HUDEP-2 (cell line): Measurements from ENCODE around the gene TCF21.
A peak's percentile ranks its signal among the peaks of the same experiment; 100 is the strongest.

Source experiments
- DNase-seq, 76 experiments: peaks; one replicate each; lab custom pipeline; 2025; ENCODE audit not compliant: unreplicated experiment in 76 of 76; lab: John Stamatoyannopoulos, UW

Gene TCF21

DNA sequence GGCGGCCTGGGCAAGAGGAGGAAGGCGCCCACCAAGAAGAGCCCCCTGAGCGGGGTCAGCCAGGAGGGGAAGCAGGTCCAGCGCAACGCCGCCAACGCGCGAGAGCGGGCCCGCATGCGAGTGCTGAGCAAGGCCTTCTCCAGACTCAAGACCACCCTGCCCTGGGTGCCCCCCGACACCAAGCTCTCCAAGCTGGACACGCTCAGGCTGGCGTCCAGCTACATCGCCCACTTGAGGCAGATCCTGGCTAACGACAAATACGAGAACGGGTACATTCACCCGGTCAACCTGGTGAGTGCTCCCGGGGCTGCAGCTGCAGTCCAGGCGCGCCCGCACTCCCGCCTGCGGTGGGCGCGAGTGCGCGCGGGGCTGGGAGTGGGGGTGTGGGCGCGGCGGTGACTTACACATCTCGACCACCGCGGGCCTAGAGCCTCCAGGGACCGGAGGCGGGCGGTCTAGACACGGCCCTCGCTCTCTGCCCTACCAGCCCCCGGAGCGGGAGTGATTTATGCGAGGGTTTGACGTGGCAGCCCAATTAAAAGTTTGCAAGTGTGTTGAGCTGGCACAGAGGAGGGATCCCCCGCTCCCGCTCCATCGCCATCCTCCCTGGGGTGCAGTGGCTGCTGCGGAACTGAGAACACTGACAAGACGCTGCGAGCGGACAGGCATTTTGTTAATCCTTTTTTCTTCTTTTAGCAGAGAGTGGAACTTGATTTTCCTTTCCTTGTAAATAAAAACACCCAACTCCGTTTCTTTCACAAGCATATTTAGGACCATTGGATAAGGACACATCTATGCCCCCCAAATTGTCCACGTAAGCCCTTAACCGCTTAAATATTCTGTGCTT is 867 bp downstream of the TCF21 start:
- no peak for DNase-seq

DNA sequence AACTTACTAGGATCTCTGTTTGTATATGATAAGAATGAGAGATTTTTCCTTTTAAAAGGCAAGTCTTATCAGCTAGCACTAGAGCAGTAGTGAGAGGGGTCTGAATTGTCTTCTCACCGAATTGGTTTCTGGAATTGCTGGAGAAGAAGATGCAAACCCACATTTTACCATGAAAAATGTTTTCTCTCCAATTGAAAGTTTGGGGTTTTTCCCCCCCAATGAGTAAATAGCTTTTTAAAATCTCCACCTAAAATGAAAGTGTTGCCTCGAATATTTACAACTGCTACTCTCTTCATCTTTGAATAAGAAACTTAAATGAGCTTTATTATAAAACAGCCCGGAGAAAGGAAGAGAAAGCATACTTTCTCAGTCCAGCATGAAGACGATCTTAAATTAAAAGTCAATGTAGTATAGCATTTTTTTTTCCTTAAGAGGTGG is 1.8 kb downstream of the TCF21 start:
- DNase-seq = no peak

- peak in 3 of 76 experiments; percentile 4 to 17 (median 7) for DNase-seq
These were observed 2.4 kb downstream of the TCF21 start for GRCh38 chr6:133891149-133891926.

DNA sequence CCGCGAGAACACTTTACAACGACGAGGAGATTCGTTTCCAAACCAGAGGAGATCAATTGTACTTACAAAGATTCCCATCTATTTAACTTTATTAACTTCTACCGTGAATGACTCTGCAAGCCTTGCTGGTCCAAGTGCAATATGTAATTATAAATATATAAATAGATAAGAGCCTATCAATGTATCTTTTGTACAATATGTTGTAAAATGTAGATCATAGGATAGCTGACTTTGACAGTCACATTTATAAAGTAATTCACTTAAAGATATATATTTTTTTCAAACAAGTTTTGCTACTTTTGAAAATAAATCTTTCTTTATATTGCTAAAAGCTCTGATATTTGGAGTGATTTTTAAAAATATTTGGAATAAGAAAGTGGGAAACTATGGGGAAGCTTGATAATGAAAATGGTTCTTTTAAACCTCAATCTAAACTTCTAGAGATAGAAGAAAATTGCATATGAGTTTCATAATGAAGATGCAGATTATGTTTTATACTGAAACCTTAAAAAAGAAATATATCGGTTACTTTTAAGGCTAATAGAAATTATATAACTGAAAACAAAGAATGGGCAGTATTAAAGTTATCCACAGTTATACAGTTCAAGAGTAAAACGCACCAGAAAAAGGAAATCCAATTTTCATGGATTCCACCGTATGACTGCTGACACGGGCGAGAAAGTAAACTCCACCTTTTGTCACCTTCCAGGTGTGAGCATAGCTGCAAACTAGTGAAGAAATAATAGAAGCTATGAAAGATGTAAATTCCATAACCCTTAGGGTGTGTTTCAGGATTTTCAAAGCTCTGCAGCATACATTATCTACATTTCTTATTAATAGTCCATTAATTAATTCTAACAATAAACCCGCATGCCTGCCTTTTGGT is 3.3 kb downstream of the TCF21 start:
- DNase-seq = no peak

DNA sequence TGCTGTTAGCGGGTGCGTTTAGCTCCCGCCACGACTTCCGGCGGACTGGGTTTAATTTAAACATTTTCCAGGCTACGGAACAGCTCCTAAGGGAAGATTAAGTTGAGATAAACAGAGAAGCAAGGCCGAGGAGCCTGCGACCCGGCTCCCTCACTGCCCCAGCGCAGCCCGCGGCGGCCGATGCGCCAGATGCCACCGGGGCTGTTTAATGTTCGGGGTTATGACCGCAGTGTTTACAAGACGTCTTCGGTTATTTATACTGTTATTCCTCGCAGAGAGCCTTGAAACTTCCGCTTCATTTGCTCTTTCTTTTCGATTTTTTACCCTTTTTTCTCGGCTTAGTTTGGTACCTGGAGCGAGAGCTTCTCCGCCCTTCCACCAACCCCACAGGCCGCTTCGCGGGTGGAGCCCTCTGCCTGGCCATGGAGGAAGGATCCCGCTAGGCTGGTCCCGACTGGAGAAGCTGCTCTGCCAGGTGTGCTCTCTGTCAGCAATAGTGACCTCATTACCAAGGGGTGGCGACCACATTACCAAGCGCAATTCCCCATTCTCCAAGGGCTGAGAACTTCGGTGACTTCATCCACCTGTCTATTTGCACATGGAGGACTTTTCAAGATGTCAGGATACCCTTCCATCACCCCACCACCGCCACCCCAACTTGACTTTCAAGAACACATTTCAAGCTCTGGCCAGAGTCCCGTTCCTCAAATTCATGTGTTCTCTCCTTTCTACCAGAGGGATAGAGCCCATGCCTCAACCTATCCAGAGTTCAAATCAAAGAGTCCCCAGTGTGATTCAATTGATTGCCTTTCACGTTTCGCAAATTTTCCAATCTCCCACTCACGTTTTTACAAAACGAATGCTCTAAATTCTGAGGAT is 4.1 kb downstream of the TCF21 start:
- peak in 1 of 76 experiments; percentile 2 for DNase-seq

- DNase-seq = no peak
These were observed 5.0 kb downstream of the TCF21 start for GRCh38 chr6:133893946-133894345.

- no peak for DNase-seq
These were observed 5.5 kb downstream of the TCF21 start for GRCh38 chr6:133894369-133894768.

- DNase-seq = peak in 1 of 76 experiments; percentile 28
These were observed 6.0 kb downstream of the TCF21 start for GRCh38 chr6:133894795-133895358.

- DNase-seq = no peak
These were observed 6.8 kb downstream of the TCF21 start for GRCh38 chr6:133895573-133896343.

DNA sequence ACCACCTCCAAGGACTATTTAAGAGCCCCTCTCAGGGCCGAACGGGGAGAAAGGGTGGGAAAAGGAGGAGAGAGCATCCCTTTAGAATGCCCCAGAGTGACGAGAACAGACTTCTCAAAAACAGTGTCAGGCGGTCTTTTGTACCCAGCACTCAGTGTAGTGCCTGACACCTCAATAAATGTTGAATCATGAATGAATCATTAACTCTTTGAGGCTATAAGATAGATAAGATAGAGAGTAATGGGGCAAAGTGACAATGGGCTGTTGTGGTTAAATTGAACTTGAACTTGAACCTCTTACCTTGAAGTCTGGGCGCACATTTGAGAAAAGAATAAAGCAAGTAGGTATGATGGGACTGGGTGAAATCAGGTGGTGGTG is 7.4 kb downstream of the TCF21 start:
- no peak for DNase-seq

DNA sequence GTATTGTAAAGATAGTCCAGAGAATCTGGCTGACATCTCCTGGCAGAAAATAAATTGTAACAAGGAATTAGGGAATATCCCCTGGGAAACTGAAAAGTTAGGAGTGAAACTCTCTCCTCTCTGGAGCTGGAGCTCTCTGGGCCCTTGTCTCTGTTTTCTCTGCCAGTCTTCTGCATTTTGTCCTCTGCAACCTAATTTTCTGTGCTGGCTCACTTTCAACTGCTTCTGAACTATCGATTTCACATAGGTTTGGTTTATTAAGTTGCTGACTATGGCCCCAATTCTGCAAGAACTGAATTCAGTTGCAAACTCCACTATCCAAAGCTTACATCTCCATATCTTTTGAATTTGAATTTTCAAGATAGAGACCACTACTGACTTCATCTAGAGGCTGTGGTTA is 9.3 kb downstream of the TCF21 start:
- no peak for DNase-seq

DNA sequence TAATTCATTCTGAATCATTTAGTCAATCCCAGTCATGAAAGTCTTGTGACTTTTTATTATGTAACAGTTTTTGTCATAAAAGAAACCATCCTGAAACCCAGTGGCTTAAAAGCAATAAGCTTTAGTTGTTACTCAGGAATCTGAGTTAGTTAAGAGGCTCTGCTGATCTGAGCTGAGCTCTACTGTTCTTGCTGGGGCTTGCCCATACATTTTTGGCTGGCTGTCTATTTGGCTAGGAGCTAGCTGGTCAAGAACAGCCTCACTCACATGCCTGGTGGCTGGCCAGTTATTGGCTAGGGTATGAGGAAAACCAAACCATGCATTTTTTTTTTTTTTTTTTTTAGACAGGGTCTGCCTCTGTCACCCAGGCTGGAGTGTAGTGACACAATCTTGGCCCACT is 10.6 kb downstream of the TCF21 start:
- DNase-seq = no peak

- no peak for DNase-seq
These were observed 14.9 kb downstream of the TCF21 start for GRCh38 chr6:133903855-133904254.

DNA sequence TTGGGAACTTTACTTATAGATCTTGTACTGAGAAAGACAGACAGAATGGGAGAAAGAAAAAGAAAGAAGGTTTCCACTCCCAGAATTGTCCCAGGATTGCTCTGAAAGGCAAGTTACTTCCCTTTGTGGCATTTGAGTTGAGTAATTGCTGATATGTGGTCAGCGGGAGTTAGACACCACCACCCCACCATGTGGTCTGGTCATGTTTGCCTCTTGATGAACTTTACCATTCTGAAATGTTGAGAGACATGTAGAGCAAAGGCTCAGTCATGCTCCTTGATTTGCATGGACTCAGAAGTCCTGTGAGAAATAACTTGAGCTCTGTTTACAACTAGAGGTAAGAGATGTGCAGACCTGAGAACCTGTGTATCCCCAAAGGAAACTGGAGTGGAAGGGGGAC is 17.1 kb downstream of the TCF21 start:
- DNase-seq = no peak

DNA sequence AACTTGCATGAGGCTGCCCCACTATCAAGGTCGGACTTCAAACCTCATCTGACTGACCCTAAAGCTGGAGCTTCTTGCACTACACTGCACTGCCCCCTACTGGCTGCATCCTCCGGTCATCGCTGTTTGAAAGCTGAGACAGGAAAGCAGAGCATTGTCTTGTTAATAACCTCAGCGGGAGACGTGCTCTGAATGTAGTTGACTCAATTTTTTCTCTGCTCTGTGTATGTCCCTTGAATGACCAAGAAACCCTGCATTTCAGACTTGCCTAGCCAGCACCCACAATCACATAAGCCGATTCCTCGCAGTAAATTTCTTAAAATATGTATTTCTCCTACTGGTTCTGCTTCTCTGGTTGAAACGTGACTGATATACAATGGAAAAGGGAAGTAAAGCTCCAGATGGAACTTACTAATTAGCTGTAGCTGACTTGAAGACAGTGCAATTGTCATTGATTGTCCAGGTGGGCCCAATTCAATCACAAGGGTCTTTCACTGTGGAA is 27.8 kb downstream of the TCF21 start:
- DNase-seq = peak in 70 of 76 experiments; percentile 8 to 89 (median 68)

DNA sequence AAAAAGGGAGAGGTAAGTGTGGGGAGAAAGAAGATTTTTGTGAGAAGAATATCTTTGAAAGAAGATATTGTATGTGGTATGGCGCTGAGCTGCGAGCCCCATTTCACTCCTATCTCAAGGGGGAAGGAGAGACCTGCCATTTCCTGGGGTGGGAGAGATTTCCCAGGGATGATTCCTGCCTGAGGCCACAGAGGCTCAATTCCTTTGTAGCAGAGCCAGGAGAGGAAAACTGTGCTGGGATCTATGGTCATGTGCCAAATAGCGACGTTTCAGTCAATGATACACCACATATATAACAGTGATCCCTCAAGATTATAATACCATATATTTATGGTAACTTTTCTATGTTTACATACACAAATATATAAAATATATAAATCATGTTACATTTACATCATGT is 28.9 kb downstream of the TCF21 start:
- DNase-seq = no peak

- DNase-seq = no peak
These were observed 29.5 kb downstream of the TCF21 start for GRCh38 chr6:133918208-133918930.

- no peak for DNase-seq
These were observed 30.4 kb downstream of the TCF21 start for GRCh38 chr6:133919362-133919761.
